ENCODE measurements around the gene IFNA17.
"Not testable (repeated sequence)": the region's sequence is repeated elsewhere in the genome, so short reads cannot be mapped to it uniquely, and the experiment has no call there.

The IFNA17 gene

DNA sequence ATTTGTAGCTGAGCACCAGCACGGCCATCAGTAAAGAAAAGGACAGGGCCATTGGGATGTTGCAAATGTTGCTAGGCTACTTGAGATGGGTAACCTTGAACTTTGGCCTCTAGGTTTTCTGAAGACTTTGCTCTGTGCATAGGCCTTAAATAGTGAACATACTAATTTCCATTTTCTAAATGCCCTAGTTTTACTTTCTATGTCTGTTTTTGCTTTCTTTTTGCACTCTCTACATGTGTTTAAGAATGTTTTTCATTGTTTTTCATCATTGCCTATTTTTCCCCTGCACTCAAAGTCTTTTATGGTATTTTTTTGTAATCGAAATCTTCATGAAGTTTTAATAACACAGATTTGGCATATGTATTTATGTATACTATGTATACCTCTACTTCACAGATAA lies at the start of gene IFNA17:
Gene IFNA17, minus strand, starts transcription at position 101 of the 400 bp plus-strand sequence. Its CDS starts 49 bp downstream, at position 52.
- DNase-seq: no peak

GRCh38 chr9:21268347-21268657 lies 40.3 kb upstream of the IFNA17 start:
- no peak for DNase-seq

- DNase-seq: no peak
Observed at GRCh38 chr9:21267485-21268346, 39.7 kb upstream of the IFNA17 start.

DNA sequence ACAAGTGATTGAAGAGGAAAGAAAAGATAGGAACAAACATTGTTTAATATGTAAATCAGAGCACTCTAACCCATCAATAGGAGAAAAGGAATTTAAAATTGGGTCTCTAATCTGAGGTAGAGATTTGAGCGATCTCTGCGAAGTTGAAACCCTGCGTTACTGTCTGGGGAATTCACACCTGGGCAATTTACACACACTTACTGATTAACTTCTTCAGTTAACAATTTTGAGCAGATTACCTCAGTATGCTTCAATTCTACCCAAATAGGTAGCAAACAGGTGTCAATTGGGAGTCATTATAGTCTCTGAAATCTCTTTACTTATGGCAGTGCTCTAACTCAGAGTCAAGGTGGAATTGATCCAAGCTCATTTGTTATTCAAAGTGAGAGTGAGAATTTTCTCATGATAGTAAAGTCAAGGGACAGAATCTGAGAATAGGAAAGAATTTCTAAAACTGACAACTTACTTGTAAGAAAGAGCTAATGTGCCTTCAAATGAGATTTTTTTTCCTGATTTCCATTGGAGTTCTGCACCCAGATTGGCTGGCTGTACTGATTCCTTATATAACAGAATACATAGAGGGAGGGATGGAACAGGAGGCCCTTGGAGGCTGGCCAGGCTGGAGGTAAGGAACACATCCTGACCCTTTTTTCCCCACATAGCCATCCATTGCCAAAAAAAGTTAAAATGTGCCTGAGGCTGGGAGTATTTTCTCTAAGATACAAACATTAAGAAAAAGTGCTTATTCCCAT lies 38.9 kb upstream of the IFNA17 start:
- no peak for DNase-seq

- no peak for DNase-seq
Observed at GRCh38 chr9:21265421-21266189, 37.6 kb upstream of the IFNA17 start.

DNA sequence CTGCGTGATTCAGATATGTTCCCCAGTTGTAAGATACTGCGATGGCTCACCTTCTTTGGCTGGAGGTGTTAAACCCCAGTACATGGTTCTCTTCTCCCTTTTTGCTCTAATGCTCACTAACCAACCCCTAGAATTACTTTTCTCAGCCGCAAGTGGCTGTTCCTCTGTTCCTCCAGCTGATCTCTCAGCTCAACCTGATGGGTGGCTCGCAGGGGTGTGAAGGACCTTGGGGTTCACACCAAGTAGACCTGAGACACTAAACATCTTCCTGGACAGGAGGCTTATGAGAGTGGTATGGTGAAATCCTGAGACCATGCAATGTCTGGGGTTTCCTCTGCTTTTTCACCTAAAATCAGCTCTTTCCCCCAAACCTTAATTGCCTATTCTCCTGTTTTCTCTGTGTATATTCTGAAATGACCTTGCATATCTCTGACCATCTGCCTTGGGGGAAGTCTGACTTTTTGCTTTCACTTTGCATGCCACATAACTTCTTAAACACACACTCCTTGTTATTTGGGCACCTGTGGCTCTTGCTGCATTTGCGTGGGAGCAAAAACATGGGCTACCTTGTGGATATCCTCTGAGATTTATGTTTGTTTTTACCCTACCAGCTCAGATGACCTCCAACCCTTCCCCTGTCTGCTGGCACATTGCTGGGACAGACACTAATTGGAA lies 27.7 kb upstream of the IFNA17 start:
- no peak for DNase-seq

DNA sequence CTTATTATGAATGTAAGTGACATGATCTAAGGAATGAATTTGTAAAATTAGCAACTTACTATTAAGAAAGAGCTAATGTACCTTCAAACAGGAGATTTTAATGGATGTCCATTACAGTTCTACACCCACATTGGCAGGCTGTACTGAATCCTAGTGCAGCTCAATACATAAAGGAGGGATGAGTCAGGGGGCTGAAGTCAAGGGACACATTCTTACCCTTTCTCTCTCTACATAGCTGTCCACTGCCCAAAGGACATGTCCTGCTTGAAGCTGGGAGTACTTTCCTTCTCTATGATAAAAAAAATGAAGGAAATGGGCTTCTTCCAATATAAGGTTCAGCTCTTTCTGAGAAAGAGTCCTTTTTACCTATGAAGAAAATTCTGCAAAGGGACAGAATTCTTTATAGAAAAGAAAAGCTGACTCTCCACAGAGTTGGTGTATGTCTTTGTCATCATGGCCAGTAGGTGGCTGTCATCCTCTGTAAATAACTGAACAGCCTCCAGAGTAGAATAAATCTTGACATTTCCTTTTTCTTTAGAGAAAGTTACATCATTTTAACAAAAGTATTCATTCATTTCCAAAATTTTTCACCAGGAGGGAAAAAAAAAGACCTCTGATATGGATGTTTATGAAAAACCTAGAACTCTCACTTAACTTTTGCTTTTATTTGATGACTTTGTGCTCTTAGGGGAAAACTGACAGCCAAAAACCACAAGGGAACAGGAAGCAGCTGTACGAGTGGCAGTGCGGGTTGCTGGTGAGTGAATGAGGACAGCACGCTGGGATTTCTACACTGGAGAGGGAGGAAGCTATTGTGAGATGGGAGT lies 24.9 kb upstream of the IFNA17 start:
- DNase-seq: no peak

DNA sequence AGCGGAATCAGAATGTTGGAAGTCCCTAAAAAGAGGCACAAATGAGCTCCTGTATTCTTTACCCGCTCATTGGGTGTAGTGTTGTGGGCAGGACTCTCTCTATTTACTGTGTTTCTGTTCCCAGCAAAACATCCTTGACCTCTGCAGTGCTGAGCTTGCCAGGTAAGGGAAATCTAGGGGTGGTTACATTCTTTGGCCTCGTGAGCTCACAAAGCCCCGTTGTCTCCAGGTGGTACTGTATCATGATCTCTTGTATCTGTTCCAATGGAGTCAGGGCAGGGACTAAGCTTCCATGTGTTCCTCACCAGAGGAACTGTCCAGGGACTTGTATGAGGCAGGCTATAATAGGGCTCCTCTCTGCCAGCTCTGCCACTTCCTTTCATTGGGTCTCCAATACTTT lies 23.6 kb upstream of the IFNA17 start:
- DNase-seq: no peak

GRCh38 chr9:21251190-21251589 lies 23.2 kb upstream of the IFNA17 start:
- DNase-seq: no peak

DNA sequence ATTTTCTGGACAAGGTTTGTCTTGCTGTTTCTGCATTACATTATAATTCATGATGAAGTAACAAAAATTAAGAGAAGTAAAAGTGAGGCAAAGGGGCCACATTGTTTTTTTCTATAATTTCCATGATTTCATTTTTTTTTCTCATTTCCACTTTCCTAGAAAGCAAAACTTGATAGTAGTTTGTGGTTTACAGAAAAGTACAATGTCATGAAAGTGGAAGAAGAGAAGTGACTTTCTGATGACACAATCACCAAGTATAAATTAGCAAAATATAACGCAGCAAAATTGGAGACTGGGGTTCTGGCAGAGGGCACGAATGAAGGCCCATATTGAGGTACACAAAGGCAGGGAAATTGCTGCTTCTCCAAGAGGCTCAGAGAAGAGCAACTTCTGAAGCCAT lies 16.8 kb upstream of the IFNA17 start:
- no peak for DNase-seq

GRCh38 chr9:21239911-21240310 lies 11.9 kb upstream of the IFNA17 start, which contains the start of gene IFNA14:
TSS of gene IFNA14 (minus strand) at chr9:21240005. CDS start at chr9:21239935, 70 bp downstream.
- DNase-seq: no peak

DNA sequence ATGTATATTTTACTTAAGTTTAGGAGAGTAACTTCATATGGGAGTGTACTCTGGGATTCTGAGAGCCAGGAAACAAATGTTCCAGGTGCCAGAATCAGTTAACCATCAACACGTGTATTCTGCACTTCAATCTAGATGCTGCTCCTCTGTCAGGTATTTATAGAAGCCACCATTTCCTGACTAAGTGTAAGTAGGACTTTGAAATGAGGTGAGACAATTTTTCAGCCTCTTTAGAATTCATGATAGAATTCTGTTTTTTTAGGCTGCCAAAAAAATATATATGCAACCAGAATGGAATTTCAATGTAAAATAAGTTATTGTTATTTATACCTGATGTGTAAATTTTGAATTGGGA lies 8.3 kb upstream of the IFNA17 start:
- not testable (repeated sequence) for DNase-seq

DNA sequence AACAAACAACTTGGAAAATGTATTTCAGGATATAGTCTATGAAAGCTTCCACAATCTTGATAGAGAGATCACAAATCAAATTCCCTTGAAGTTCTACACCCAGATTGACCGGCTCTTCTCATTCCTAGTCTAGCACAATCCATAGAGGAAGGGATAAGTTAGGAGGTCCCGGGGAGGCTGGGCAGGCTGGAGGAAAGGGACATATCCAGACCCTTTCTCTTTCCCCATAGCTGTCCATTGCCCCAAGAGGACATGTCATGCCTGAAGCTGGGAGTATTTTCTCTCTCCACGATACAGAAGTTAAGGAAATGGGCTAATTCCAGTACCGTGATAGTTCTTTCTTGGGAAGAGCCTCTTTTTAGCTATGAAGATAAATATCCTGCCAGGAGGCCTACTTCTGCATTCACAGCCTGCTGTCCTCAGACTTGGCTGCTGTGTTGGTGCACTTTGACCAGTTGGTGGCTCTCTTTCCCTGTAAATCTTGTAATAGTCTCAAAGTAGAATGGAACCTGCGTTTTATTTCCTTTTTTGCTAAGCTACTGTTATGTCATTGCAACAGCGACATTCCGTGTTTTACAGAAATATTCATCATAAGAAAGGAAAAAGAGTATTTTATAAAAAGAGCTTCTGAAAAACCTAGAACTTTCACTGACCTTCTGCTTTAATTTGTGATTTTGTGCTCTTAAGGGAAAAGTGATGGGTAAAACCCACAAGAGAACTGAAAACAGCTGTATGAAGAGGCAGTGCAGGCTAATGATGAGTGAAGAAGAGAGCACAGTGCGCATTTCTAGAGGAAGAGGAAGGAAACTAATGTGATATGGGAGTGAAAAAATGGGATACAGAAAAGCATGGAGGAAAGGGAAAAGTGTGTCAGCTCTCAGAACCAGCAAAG lies 7.7 kb upstream of the IFNA17 start:
- DNase-seq: peak in 1 of 2 experiments; percentile 20

GRCh38 chr9:21234153-21234687 lies 6.2 kb upstream of the IFNA17 start:
- DNase-seq: no peak

DNA sequence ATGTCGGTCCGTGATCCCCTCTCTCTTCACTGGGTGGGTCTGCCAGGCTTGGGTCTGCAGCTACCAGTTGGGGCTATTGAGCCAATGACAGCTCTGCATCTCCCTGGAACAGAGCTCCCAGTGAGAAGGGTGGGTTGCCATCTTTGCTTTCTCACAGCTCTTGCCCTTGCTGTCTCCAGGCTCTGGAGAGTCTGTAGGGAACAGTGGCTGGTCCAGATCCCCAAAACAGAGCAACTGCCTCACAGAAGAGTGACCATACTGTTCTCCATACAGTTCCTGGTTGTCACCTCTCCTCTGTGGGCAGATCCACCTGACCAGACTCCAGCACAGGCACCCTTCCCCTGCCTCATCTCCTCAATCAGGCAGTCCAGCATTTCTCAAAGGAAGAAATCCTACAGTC lies 5.2 kb upstream of the IFNA17 start:
- DNase-seq: no peak

DNA sequence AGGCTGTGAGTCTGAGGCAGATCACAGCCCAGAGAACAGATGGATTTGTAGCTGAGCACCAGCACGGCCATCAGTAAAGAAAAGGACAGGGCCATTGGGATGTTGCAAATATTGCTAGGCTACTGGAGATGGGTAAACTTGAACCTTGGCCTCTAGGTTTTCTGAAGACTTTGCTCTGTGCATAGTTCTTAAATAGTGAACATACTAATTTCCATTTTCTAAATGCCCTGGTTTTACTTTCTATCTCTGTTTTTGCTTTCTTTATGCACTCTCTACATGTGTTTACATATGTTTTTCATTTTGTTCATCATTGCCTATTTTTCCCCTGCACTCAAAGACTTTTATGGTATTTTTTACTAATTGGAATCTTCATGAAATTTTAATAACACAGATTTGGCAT lies 10.8 kb downstream of the IFNA17 start, which contains the start of gene IFNA16:
Gene IFNA16, minus strand, starts transcription at position 101 of the 400 bp plus-strand sequence. Its CDS starts 6 bp downstream, at position 95.
- DNase-seq: not testable (repeated sequence)

- DNase-seq: not testable (repeated sequence)
Observed at GRCh38 chr9:21213411-21214326, 14.4 kb downstream of the IFNA17 start.

GRCh38 chr9:21212160-21212559 lies 15.9 kb downstream of the IFNA17 start:
- DNase-seq: not testable (repeated sequence)

DNA sequence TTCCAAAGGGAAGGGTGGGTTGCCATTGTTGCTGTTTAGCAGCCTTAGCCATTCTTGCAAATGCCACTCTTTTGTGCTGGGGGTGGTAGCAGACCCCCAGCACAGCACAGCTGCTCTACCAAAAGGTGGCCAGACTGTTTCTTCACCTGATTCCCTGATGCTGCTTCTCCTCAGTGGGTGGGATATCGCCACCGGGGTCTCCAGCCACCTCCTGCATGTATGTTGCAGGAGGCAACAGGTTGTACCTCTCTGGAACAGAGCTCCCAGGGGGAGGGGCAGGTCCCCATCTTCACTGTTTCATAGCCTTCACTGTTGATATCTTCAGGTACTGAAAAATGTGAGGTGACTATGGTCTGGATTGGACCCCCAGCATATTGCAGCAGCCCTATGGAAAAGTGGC lies 17.2 kb downstream of the IFNA17 start:
- DNase-seq: not testable (repeated sequence)

Measured in activated CD4-positive, alpha-beta T cell treated with anti-CD3 and anti-CD28 coated beads, Interleukin-2, amount 50 U/mL, for 48 hours (primary cell).